MCF 10A (cell line): ENCODE results near the gene CCNY. TPM values are rescaled to one million over a fixed set of nuclear protein-coding genes. Genes with fewer than 3 reads are reported as not detected.

Source experiments
- BruUV-seq: library from RNA; stranded (reverse); fragments of 400-500 nt; replicated peaks from 2 replicates; lab custom pipeline; 2021; lab: Mats Ljungman, UMichigan
- CTCF ChIA-PET: fragments of 300-600 bp; sonication (Branson Sonifier 250); formaldehyde crosslinking; extraction: SDS; loops from one replicate; lab custom pipeline; 2021; ENCODE audit warnings: antibody characterized with exemption, inconsistent platforms; lab: Yijun Ruan, JAX
- POLR2A ChIA-PET: fragments of 300-600, 350-650 bp; sonication (Branson Sonifier 250); formaldehyde crosslinking; extraction: SDS; loops from one replicate; lab custom pipeline; 2020; ENCODE audit warnings: antibody characterized with exemption, inconsistent platforms; lab: Yijun Ruan, JAX
- DNase-seq: peaks from one replicate; pipeline ENCODE4 v3.0.0-alpha.2; 2018; ENCODE audit not compliant: unreplicated experiment
- H3K27ac Mint-ChIP-seq: one replicate; pipeline ENCODE4 v1.8.0; 2022; ENCODE audit warnings: mild to moderate bottlenecking, low read depth, mixed read lengths; ENCODE audit not compliant: unreplicated experiment
- H3K27me3 Mint-ChIP-seq: one replicate; pipeline ENCODE4 v1.8.0; 2022; ENCODE audit warnings: mixed read lengths; ENCODE audit not compliant: insufficient read depth, unreplicated experiment
- H3K36me3 Mint-ChIP-seq: one replicate; pipeline ENCODE4 v1.8.0; 2022; ENCODE audit warnings: mild to moderate bottlenecking, moderate library complexity, mixed read lengths; ENCODE audit not compliant: insufficient read depth, unreplicated experiment
- H3K4me1 Mint-ChIP-seq: one replicate; pipeline ENCODE4 v1.8.0; 2022; ENCODE audit warnings: mixed read lengths; ENCODE audit not compliant: insufficient read depth, unreplicated experiment
- H3K4me3 Mint-ChIP-seq: one replicate; pipeline ENCODE4 v1.8.0; 2022; ENCODE audit warnings: mild to moderate bottlenecking, moderate library complexity, mixed read lengths; ENCODE audit not compliant: unreplicated experiment
- H3K9me3 Mint-ChIP-seq: one replicate; pipeline ENCODE4 v1.8.0; 2022; ENCODE audit warnings: mixed read lengths; ENCODE audit not compliant: unreplicated experiment
- intact Hi-C: fragments of 100-400 bp; cut with micrococcal nuclease; formaldehyde crosslinking; loops from 2 replicates; pipeline ENCODE4 v1.14.1; 2022
- total RNA-seq: library from RNA; stranded (reverse); gene quantifications from 2 replicates; pipeline ENCODE4 v1.2.3, GENCODE V29; 2022
- TF ChIP-seq, protein P1 (sequence below): fragments of 200-600 bp; IDR thresholded peaks from one replicate; pipeline ENCODE4 v1.8.0; 2022; ENCODE audit warnings: antibody characterized with exemption, mild to moderate bottlenecking; ENCODE audit not compliant: unreplicated experiment

The CCNY gene
- total RNA-seq, 1 experiment from 2014 or later, result 68.9 TPM

- TF ChIP-seq, protein P1, sequence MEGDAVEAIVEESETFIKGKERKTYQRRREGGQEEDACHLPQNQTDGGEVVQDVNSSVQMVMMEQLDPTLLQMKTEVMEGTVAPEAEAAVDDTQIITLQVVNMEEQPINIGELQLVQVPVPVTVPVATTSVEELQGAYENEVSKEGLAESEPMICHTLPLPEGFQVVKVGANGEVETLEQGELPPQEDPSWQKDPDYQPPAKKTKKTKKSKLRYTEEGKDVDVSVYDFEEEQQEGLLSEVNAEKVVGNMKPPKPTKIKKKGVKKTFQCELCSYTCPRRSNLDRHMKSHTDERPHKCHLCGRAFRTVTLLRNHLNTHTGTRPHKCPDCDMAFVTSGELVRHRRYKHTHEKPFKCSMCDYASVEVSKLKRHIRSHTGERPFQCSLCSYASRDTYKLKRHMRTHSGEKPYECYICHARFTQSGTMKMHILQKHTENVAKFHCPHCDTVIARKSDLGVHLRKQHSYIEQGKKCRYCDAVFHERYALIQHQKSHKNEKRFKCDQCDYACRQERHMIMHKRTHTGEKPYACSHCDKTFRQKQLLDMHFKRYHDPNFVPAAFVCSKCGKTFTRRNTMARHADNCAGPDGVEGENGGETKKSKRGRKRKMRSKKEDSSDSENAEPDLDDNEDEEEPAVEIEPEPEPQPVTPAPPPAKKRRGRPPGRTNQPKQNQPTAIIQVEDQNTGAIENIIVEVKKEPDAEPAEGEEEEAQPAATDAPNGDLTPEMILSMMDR, result no peak
- Mint-ChIP-seq H3K4me1 (peaks cover 22% of the 10 kb centered on the region), H3K27ac (no peak overlapping the region), H3K9me3 (peaks cover 24% of the 10 kb centered on the region), H3K27me3 (no peaks in the 10 kb centered on the region), H3K36me3 (no peaks in the 10 kb centered on the region), H3K4me3 (no peak overlapping the region)
- no TSS peak for BruUV-seq
- ChIA-PET CTCF (interaction anchor here (0.7 kb wide), 1 partner anchor 108 kb away, joined by 3 read pairs; no protein-coding TSS in a partner anchor), POLR2A (interaction anchor here (2.3 kb wide), 1 partner anchor 19 kb away, joined by 6 read pairs; no protein-coding TSS in a partner anchor)
- intact Hi-C loops, result no loop called here
- no peak for DNase-seq
These were observed 103.7 kb downstream of the CCNY start for GRCh38 chr10:35440016-35440415.

DNA sequence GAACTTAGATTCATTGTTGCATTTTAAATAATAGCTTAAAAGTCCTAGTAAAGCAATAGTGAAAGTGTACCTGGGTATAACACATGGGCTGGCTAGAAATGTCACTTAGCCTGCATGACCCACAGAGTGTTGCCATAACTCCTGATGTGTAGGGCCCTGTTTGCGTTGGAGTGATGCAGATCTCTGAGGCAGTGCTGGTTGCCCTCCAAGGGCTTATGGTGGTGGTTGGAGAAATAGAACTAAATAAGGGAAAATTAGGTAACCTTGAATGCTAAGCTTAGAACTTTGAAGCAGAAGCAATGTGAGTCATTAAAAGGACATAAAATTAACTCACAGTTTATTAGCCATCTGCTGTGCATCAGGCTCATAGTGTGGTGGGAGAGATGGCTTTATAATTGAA lies 105.7 kb downstream of the CCNY start:
- Mint-ChIP-seq H3K27me3 (no peaks in the 10 kb centered on the region), H3K4me1 (peaks cover 25% of the 10 kb centered on the region), H3K27ac (peak overlapping the region; percentile 31), H3K4me3 (no peak overlapping the region), H3K9me3 (peaks cover 26% of the 10 kb centered on the region), H3K36me3 (no peaks in the 10 kb centered on the region)
- DNase-seq, result no peak
- ChIA-PET POLR2A (no interaction called here), CTCF (no interaction called here)
- intact Hi-C loops, result no loop called here
- TF ChIP-seq, protein P1, result no peak
- no TSS peak for BruUV-seq

DNA sequence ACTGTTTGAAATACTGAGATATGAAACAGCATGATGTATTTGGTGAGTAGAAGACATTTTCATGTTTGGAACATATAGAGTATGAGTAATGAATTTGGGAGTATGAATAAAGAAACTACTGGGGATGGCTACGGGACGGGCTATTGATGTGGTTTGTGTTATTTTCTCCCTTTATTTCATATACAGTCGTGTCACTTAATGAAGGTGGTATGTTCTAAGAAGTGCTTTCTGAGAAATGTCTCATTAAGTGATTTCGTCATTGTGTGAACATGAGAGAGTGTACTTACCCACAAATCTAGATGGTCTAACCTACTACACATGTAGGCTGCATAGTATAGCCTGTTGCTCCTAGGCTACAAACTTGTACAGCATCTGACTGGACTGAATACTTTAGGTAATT lies 106.3 kb downstream of the CCNY start:
- Mint-ChIP-seq H3K4me3 (no peak overlapping the region), H3K9me3 (peaks cover 26% of the 10 kb centered on the region), H3K36me3 (no peaks in the 10 kb centered on the region), H3K27ac (no peak overlapping the region), H3K4me1 (peaks cover 25% of the 10 kb centered on the region), H3K27me3 (no peaks in the 10 kb centered on the region)
- CTCF ChIA-PET, result no interaction called here
- POLR2A ChIA-PET, result no interaction called here
- TF ChIP-seq, protein P1, result no peak
- no peak for DNase-seq
- BruUV-seq, result no TSS peak
- intact Hi-C loops, result no loop called here

DNA sequence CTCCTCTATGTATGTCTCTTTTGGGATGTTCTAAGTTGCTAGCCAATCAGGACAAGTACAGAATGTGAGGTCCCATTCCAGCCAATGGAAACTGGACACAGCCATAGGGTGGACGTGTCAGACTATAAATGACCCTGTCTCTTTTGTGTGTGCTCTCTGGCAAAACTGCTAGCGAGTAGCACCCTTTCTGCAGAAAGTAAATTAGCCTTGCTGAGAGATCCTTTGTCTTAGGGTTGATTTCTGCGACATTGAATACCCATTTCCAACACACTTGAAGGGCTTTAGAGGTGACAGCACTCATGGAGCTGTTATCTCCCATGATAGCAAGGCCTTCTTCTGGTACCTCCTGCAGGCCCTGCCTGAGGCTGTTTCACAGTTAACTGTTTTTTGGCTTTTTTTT lies 107.5 kb downstream of the CCNY start:
- TF ChIP-seq, protein P1, result no peak
- H3K9me3 Mint-ChIP-seq, result peaks cover 25% of the 10 kb centered on the region
- H3K4me1 Mint-ChIP-seq, result peaks cover 35% of the 10 kb centered on the region
- intact Hi-C loops, result no loop called here
- no peak overlapping the region for H3K4me3 Mint-ChIP-seq
- CTCF ChIA-PET, result interaction anchor here (0.7 to 1.0 kb wide), 3 partner anchors 8 to 119 kb away, joined by 3 read pairs; no protein-coding TSS in a partner anchor
- no peak for DNase-seq
- POLR2A ChIA-PET, result no interaction called here
- no peak overlapping the region for H3K27ac Mint-ChIP-seq
- no TSS peak for BruUV-seq
- no peaks in the 10 kb centered on the region for H3K27me3 Mint-ChIP-seq
- no peaks in the 10 kb centered on the region for H3K36me3 Mint-ChIP-seq
